Right lobe of liver (tissue), 6 donors: Measurements from ENCODE around the gene SRPK3. TPM values are rescaled to one million over a fixed set of nuclear protein-coding genes. Genes with fewer than 3 reads are reported as not detected.

Source experiments
- ATAC-seq, 4 donors: fragments of 200-7000 bp; cut with Tn5 transposase; one replicate each; pipeline ENCODE4 v1.9.1; 2020; ENCODE audit warnings: mild to moderate bottlenecking in 4 of 4, moderate library complexity in 4 of 4
- DNase-seq, 3 donors: peaks; one replicate each; pipeline ENCODE4 v3.0.0-alpha.2; 2020
- H3K27ac ChIP-seq, 3 donors: fragments of 200-600 bp; one replicate each; pipeline ENCODE4 v1.8.0; 2022
- H3K27me3 ChIP-seq, 2 donors: fragments of 200-600 bp; one replicate each; pipeline ENCODE4 v1.8.0; 2022
- H3K36me3 ChIP-seq, 4 donors: fragments of 200-600 bp; sonication (generic) in 1 of 4; one replicate each; pipeline versions ENCODE4 v1.5.1 to v1.8.0; 2017 to 2022; ENCODE audit warnings: control low read depth in 1 of 4
- H3K4me1 ChIP-seq, 4 donors: fragments of 200-600 bp; sonication (generic) in 1 of 4; one replicate each; pipeline versions ENCODE4 v1.5.1 to v1.8.0; 2017 to 2022; ENCODE audit warnings: control low read depth in 1 of 4
- H3K4me3 ChIP-seq, 3 donors: fragments of 200-600 bp; one replicate each; pipeline ENCODE4 v1.8.0; 2022
- H3K9me3 ChIP-seq, 4 donors: fragments of 200-600 bp; sonication (generic) in 1 of 4; one replicate each; pipeline versions ENCODE4 v1.5.1 to v1.8.0; 2017 to 2022; ENCODE audit warnings: control low read depth in 1 of 4
- CTCF ChIP-seq, 4 donors: fragments of 200-600 bp in 3 of 4; fragments of 450-650 bp in 1 of 4; IDR thresholded peaks; one replicate each; pipeline versions ENCODE4 v1.5.1 to v1.8.0; 2016 to 2022; ENCODE audit warnings: antibody characterized with exemption in 4 of 4, mild to moderate bottlenecking in 2 of 4
- POLR2A ChIP-seq: fragments of 450-650 bp; IDR thresholded peaks from one replicate; pipeline ENCODE4 v1.6.1; 2017; ENCODE audit warnings: antibody characterized with exemption, mild to moderate bottlenecking
- WGBS: methylation state at CpG from one replicate; pipeline ENCODE4 v1.1.6; 2018; ENCODE audit warnings: low coverage, low lambda C conversion rate; ENCODE audit not compliant: insufficient coverage; ENCODE audit errors: missing lambda C conversion rate; 5-methylcytosine and 5-hydroxymethylcytosine counted together
- intact Hi-C, 2 donors: fragments of 100-400 bp; cut with DNase I; formaldehyde crosslinking; loops; one replicate each; pipeline versions ENCODE4 v1.11.2 to v1.14.1; 2022
- total RNA-seq, 6 experiments: library from RNA; depleted of rRNA in 2 of 6; stranded (reverse); fragments of >200 nt in 2 of 6; fragmentation: NEBNext Ultra II Directional in 3 of 6; extraction: Animal tissue kit (Norgen Biotek cat#: 25700) in 3 of 6; gene quantifications; one replicate each; pipeline versions ENCODE4 v1.1.0 to v1.2.4, GENCODE V29; 2016 to 2023
- donor health status: DM: no; HTN: yes; CAD: no.
- donor health status: DM: no; HTN: no; CAD: no.
- donor health status: DM: no; HTN: no; CAD: no.
- donor health status: DM: no; HTN: yes; CAD: no.
- donor health status: DM: no; HTN: yes; CAD: no.

The SRPK3 gene
- total RNA-seq, 6 experiments from 2014 or later = not detected

- H3K9me3 ChIP-seq = no peaks in the 10 kb centered on the region
Observed at GRCh38 chrX:153794897-153795816, 14.3 kb downstream of the SRPK3 start.

GRCh38 chrX:153797415-153798015 lies 16.7 kb downstream of the SRPK3 start:
- TF ChIP-seq POLR2A (no peak), CTCF (IDR thresholded peaks at IDR 0.05) (no peak)
- Histone ChIP-seq H3K4me1 (no peaks in the 10 kb centered on the region), H3K9me3 (no peaks in the 10 kb centered on the region), H3K27ac (no peak overlapping the region), H3K36me3 (no peaks in the 10 kb centered on the region), H3K27me3 (no peaks in the 10 kb centered on the region), H3K4me3 (no peak overlapping the region)
- intact Hi-C loops = no loop called here
- no peak for DNase-seq
- no peak for ATAC-seq
- WGBS = 93% methylated on average over 4 of the region's 15 CpGs

More at GRCh38 chrX:153794897-153795816, 14.3 kb downstream of the SRPK3 start:
- ATAC-seq (peak in 2 of 4 donors; percentile 4 to 6), DNase-seq (no peak)
- TF ChIP-seq POLR2A = no peak
- no peak for TF ChIP-seq CTCF (IDR thresholded peaks at IDR 0.05)
- H3K27ac ChIP-seq = peak overlapping the region; percentile 21 to 89 (median 56)
- H3K4me3 ChIP-seq = peak overlapping the region; percentile 62 to 78 (median 62)
- intact Hi-C loops = no loop called here
- WGBS = 18% methylated on average over 6 of the region's 47 CpGs
- no peaks in the 10 kb centered on the region for H3K4me1 ChIP-seq
- H3K27me3 ChIP-seq = no peaks in the 10 kb centered on the region
- no peaks in the 10 kb centered on the region for H3K36me3 ChIP-seq

GRCh38 chrX:153799326-153799725 lies 18.5 kb downstream of the SRPK3 start:
- intact Hi-C loops = no loop called here
- no CpG with 5 or more reads among the region's 5 CpGs for WGBS
- no peak overlapping the region for H3K27ac ChIP-seq
- no peaks in the 10 kb centered on the region for H3K27me3 ChIP-seq
- TF ChIP-seq POLR2A = no peak
- no peak for TF ChIP-seq CTCF (IDR thresholded peaks at IDR 0.05)
- H3K4me1 ChIP-seq = no peaks in the 10 kb centered on the region
- H3K36me3 ChIP-seq = no peaks in the 10 kb centered on the region
- no peaks in the 10 kb centered on the region for H3K9me3 ChIP-seq
- DNase-seq (no peak), ATAC-seq (no peak)
- H3K4me3 ChIP-seq = no peak overlapping the region

- ATAC-seq (peak in 1 of 4 donors; percentile 16), DNase-seq (no peak)
- no peak overlapping the region for H3K4me3 ChIP-seq
- no peaks in the 10 kb centered on the region for H3K27me3 ChIP-seq
- intact Hi-C loops = no loop called here
- no peak for TF ChIP-seq CTCF (IDR thresholded peaks at IDR 0.05)
- TF ChIP-seq POLR2A = no peak
- WGBS = 60% methylated on average over 1 of the region's 16 CpGs
- no peaks in the 10 kb centered on the region for H3K36me3 ChIP-seq
- no peak overlapping the region for H3K27ac ChIP-seq
- no peaks in the 10 kb centered on the region for H3K9me3 ChIP-seq
- H3K4me1 ChIP-seq = no peaks in the 10 kb centered on the region
Observed at GRCh38 chrX:153800177-153800722, 19.4 kb downstream of the SRPK3 start.
